B cell (primary cell): Measurements from ENCODE around the gene MAPKAP1. TPM values are rescaled to one million over a fixed set of nuclear protein-coding genes. Genes with fewer than 3 reads are reported as not detected.

Experiments
- ATAC-seq: fragments of 200-7000 bp; cut with Tn5 transposase; one replicate; pipeline ENCODE4 v1.10.0; 2021; ENCODE audit warnings: low read depth, mild to moderate bottlenecking, moderate number of reproducible peaks, moderate library complexity
- CTCF ChIA-PET: fragments of 350-600 bp; sonication (Branson Sonifier 250); formaldehyde crosslinking; loops from one replicate; lab custom pipeline; 2021; ENCODE audit warnings: antibody characterized with exemption, inconsistent platforms; lab: Charles Lee
- POLR2A ChIA-PET: fragments of 350-600 bp; sonication (Branson Sonifier 250); formaldehyde crosslinking; loops from one replicate; lab custom pipeline; 2021; ENCODE audit warnings: antibody characterized with exemption; lab: Charles Lee
- DNase-seq: peaks from one replicate; pipeline ENCODE4 v3.0.0; 2013
- H2AFZ ChIP-seq: 2 replicates; pipeline ENCODE4 v1.6.1; 2012; ENCODE audit warnings: mild to moderate bottlenecking, low read depth, low read length; ENCODE audit not compliant: insufficient read depth, poor library complexity, severe bottlenecking
- H3K27ac ChIP-seq, 2 donors: 1 replicate in 1 of 2; 2 replicates in 1 of 2; pipeline ENCODE4 v1.5.1; 2012 to 2013; ENCODE audit warnings: low read length in 2 of 2, mild to moderate bottlenecking in 2 of 2, moderate library complexity in 1 of 2
- H3K27me3 ChIP-seq, 4 experiments: fragments of 200-600 bp in 1 of 4; sonication (generic) in 1 of 4; replicated peaks in 1 of 4; 1 replicate in 2 of 4; 2 replicates in 2 of 4; pipeline versions ENCODE4 v1.6.1 to v1.7.0; 2013 to 2016; ENCODE audit warnings: low read length in 3 of 4, mild to moderate bottlenecking in 2 of 4, mixed read lengths in 1 of 4, moderate library complexity in 1 of 4; ENCODE audit not compliant: insufficient read depth in 4 of 4, control insufficient read depth in 3 of 4; ENCODE audit errors: control extremely low read depth in 1 of 4
- H3K36me3 ChIP-seq, 2 experiments: replicated peaks in 1 of 2; 1 replicate in 1 of 2; 2 replicates in 1 of 2; pipeline versions ENCODE4 v1.6.1 to v1.7.1; 2013; ENCODE audit warnings: low read length in 1 of 2; ENCODE audit not compliant: insufficient read depth in 2 of 2, control insufficient read depth in 1 of 2; ENCODE audit errors: control extremely low read depth in 1 of 2, extremely low read depth in 1 of 2
- H3K4me1 ChIP-seq, 2 donors: fragments of 200-600 bp in 1 of 2; sonication (generic) in 1 of 2; 1 replicate in 1 of 2; 2 replicates in 1 of 2; pipeline versions ENCODE4 v1.5.1 to v1.6.1; 2013 to 2017; ENCODE audit warnings: low read length in 2 of 2; ENCODE audit not compliant: control insufficient read depth in 2 of 2, insufficient read depth in 2 of 2
- H3K4me2 ChIP-seq: replicated peaks from 2 replicates; pipeline ENCODE3; 2012; ENCODE audit warnings: mild to moderate bottlenecking, low read depth, low read length; ENCODE audit not compliant: poor library complexity, severe bottlenecking
- H3K4me3 ChIP-seq, 5 experiments: fragments of 200-600 bp in 1 of 5; sonication (generic) in 1 of 5; 1 replicate in 3 of 5; 2 replicates in 2 of 5; pipeline versions ENCODE4 v1.5.1 to v1.7.0; 2011 to 2016; ENCODE audit warnings: low read length in 4 of 5, mild to moderate bottlenecking in 4 of 5, low read depth in 2 of 5, control low read depth in 1 of 5, moderate library complexity in 1 of 5; ENCODE audit not compliant: insufficient read depth in 1 of 5; ENCODE audit errors: control extremely low read depth in 1 of 5, extremely low read depth in 1 of 5
- H3K79me2 ChIP-seq: fragments of 200-600 bp; sonication (generic); one replicate; pipeline ENCODE4 v1.6.0; 2016; ENCODE audit warnings: low read length; ENCODE audit not compliant: control insufficient read depth, insufficient read depth
- H3K9ac ChIP-seq: fragments of 200-600 bp; sonication (generic); 2 replicates; pipeline ENCODE4 v1.6.1; 2017; ENCODE audit warnings: mild to moderate bottlenecking, low read length, moderate library complexity
- H3K9me3 ChIP-seq, 3 donors: one replicate each; pipeline versions ENCODE4 v1.6.1 to v1.7.1; 2013; ENCODE audit warnings: low read length in 2 of 3; ENCODE audit not compliant: control insufficient read depth in 2 of 3, insufficient read depth in 1 of 3; ENCODE audit errors: control extremely low read depth in 1 of 3
- H4K20me1 ChIP-seq: 2 replicates; pipeline ENCODE4 v1.6.0; 2012; ENCODE audit warnings: mild to moderate bottlenecking, low read length; ENCODE audit not compliant: insufficient read depth, control insufficient read depth, poor library complexity, severe bottlenecking
- H3K27ac Mint-ChIP-seq: one replicate; pipeline ENCODE4 v1.8.0; 2021; ENCODE audit warnings: mixed read lengths
- H3K27me3 Mint-ChIP-seq: one replicate; pipeline ENCODE4 v1.8.0; 2021; ENCODE audit warnings: mixed read lengths
- H3K4me1 Mint-ChIP-seq: one replicate; pipeline ENCODE4 v1.8.0; 2021; ENCODE audit warnings: mixed read lengths
- H3K4me3 Mint-ChIP-seq: one replicate; pipeline ENCODE4 v1.8.0; 2021; ENCODE audit warnings: mixed read lengths
- H3K9me3 Mint-ChIP-seq: one replicate; pipeline ENCODE4 v1.8.0; 2022; ENCODE audit warnings: mixed read lengths; ENCODE audit not compliant: insufficient read depth
- CTCF ChIP-seq: fragments of 200-600 bp; IDR thresholded peaks from one replicate; pipeline ENCODE4 v1.8.0; 2022; ENCODE audit warnings: antibody characterized with exemption, mild to moderate bottlenecking
- EZH2 ChIP-seq: IDR thresholded peaks from 2 replicates; pipeline ENCODE4 v1.6.1; 2012; ENCODE audit warnings: borderline replicate concordance, low read depth, mild to moderate bottlenecking, moderate library complexity, low read length; ENCODE audit not compliant: insufficient read depth, poor library complexity, severe bottlenecking
- WGBS: methylation state at CpG from one replicate; pipeline ENCODE4 v1.1.5; 2013; ENCODE audit warnings: missing lambda C conversion rate; ENCODE audit not compliant: insufficient coverage; 5-methylcytosine and 5-hydroxymethylcytosine counted together
- intact Hi-C: fragments of 100-400 bp; cut with micrococcal nuclease; formaldehyde crosslinking; loops from one replicate; pipeline ENCODE4 v1.10.0; 2022
- polyA plus RNA-seq: library from polyadenylated mRNA; depleted of rRNA; stranded (reverse); fragments of >200 nt; gene quantifications from 2 replicates; pipeline ENCODE4 v1.2.3, GENCODE V29; 2012
- total RNA-seq, 2 donors: library from RNA; stranded (reverse); fragments of 120-200 nt in 1 of 2; gene quantifications; 1 replicate in 1 of 2; 2 replicates in 1 of 2; pipeline versions ENCODE4 v1.2.3 to v1.2.4, GENCODE V29; 2013 to 2022

The MAPKAP1 gene
- total and polyA plus RNA-seq, 2 donors (not counting 1 experiment from before 2014, with no cell fraction given), result 51.6 to 62.4 TPM

GRCh38 chr9:125683486-125683885 is 23.5 kb downstream of the MAPKAP1 start:
- WGBS, result no CpG with 5 or more reads among the region's 3 CpGs
- no peak for TF ChIP-seq EZH2
- TF ChIP-seq CTCF, result no peak
- H3K36me3 ChIP-seq, result peaks cover 0 to 7% of the 10 kb centered on the region in 2 experiments
- Mint-ChIP-seq H3K9me3 (no peaks in the 10 kb centered on the region), H3K4me1 (peaks cover 19% of the 10 kb centered on the region), H3K27me3 (no peaks in the 10 kb centered on the region), H3K27ac (no peak overlapping the region), H3K4me3 (no peak overlapping the region)
- H3K4me1 ChIP-seq, result no peaks in the 10 kb centered on the region
- peaks cover 21% of the 10 kb centered on the region for H4K20me1 ChIP-seq
- POLR2A ChIA-PET, result no interaction called here
- H3K9ac ChIP-seq, result no peak overlapping the region
- intact Hi-C loops, result no loop called here
- H3K4me2 ChIP-seq, result no peak overlapping the region
- DNase-seq, result no peak
- H3K27me3 ChIP-seq, result no peaks in the 10 kb centered on the region
- H3K79me2 ChIP-seq, result peaks cover 88% of the 10 kb centered on the region
- CTCF ChIA-PET, result interaction anchor here (0.7 kb wide), 1 partner anchor 109 kb away, joined by 3 read pairs; no protein-coding TSS in a partner anchor
- ATAC-seq, result no peak
- no peak overlapping the region for H2AFZ ChIP-seq
- H3K27ac ChIP-seq, result no peak overlapping the region
- no peak overlapping the region for H3K4me3 ChIP-seq
- no peaks in the 10 kb centered on the region for H3K9me3 ChIP-seq

- Mint-ChIP-seq H3K4me3 (no peak overlapping the region), H3K4me1 (peaks cover 19% of the 10 kb centered on the region), H3K27me3 (no peaks in the 10 kb centered on the region), H3K27ac (no peak overlapping the region), H3K9me3 (no peaks in the 10 kb centered on the region)
- Histone ChIP-seq H3K4me1 (no peaks in the 10 kb centered on the region), H3K9ac (no peak overlapping the region), H3K36me3 (peaks cover 0 to 7% of the 10 kb centered on the region in 2 experiments), H3K4me2 (no peak overlapping the region), H3K27me3 (no peaks in the 10 kb centered on the region), H3K9me3 (no peaks in the 10 kb centered on the region), H3K4me3 (no peak overlapping the region), H3K27ac (no peak overlapping the region), H3K79me2 (peaks cover 87% of the 10 kb centered on the region), H4K20me1 (peaks cover 10% of the 10 kb centered on the region), H2AFZ (no peak overlapping the region)
- no CpG with 5 or more reads among the region's 2 CpGs for WGBS
- POLR2A ChIA-PET, result no interaction called here
- no peak for TF ChIP-seq EZH2
- TF ChIP-seq CTCF, result no peak
- ATAC-seq, result no peak
- intact Hi-C loops, result no loop called here
- CTCF ChIA-PET, result interaction anchor here (1.1 kb wide), 1 partner anchor 64 kb away, joined by 3 read pairs; no protein-coding TSS in a partner anchor
- DNase-seq, result no peak
Measured at GRCh38 chr9:125682340-125682739, 24.7 kb downstream of the MAPKAP1 start.
